HG02884 (cell line): ENCODE results near the gene RFX2.
"Not testable (repeated sequence)": the region's sequence is repeated elsewhere in the genome, so short reads cannot be mapped to it uniquely, and the experiment has no call there.

Experiments used
- ATAC-seq: cut with Tn5 transposase; IDR thresholded peaks from one replicate; pipeline ENCODE4 v1.9.1; 2021; ENCODE audit warnings: mild to moderate bottlenecking, moderate library complexity; ENCODE audit not compliant: unreplicated experiment

Gene RFX2

DNA sequence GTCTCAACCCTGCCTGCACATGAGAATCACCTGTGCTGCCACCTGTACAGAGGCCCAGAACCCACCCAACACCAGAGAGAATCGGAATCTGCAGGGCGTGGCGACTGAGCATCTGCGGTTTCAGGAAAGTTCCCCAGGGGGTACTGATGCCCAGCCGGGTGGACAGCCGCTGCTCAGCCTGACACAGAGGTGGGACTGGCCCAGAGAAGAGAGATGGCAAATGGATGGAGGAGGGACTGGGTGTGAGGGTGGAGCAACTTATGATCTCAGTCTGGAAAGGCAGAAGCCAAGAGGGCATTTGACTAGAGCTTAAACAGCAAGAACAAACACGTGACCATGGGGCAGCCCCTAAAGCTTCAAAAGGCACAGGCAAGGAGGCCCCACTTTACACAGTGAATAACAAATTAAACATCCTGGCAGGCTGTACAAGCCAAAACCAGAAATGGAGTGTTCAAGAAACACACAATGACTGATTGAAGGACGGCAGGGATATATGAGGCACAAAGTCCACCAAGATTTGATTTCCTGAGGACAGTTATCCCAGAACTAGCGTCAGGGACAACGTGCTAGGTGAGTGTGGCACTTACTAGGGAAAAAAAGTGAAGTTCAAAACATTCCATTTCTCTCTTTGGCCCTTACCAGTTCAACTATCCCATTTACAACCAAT lies 135.4 kb downstream of the RFX2 start:
- ATAC-seq = no peak

DNA sequence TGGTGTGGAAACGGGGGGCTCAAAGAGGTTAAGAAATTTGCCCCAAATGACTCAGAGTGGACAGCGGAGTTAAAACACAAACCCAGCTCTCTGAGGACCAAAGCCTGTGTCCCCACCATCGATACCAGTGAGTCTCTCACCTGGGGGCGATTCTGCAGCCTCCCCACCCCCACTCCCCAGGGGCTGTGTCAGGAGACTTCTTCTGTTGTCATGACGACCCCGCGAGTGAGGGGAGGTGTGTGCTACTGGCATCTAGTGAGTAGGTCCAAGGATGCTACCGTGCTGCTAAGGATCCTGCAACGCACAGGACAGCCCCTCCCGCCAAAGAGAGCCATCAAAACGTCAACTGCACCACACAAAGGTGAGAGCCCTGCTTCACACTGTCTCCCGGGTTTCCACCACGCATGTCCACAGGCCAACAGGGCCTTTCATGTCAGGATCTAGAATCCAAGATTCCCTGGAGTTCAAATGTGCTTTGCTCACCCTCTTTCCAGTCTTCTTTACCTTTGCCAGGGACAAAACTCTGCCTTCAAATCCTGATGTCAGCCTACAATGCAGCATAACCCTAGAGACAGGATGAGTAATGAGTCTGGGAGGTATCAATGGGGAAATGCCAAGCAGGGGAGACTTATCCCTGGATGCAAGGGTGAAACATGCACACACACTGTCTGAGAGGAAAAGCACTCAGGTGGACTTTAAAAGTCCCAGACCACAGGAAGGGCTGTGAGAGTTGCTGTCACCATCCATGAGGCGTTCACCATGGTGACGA lies 136.2 kb downstream of the RFX2 start:
- no peak for ATAC-seq

DNA sequence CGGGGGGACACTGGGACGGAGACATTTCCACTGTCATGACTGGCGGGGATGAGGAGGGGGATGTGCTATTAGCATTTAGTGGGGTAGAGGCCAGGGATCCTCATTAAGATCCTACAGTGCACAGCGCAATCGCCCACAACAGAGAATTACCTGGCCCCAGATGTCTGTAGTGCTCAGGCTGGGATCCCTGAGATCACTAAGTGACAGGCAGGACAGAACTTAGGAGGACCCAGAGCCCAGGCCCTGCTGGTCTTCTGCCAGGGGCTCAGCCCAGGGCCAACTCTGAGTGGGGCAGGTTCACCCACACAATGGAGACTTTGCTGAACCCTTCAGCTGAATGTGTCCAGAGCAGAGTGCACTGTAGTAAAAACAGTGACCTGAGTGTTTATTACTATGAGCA lies 136.9 kb downstream of the RFX2 start:
- ATAC-seq = no peak

DNA sequence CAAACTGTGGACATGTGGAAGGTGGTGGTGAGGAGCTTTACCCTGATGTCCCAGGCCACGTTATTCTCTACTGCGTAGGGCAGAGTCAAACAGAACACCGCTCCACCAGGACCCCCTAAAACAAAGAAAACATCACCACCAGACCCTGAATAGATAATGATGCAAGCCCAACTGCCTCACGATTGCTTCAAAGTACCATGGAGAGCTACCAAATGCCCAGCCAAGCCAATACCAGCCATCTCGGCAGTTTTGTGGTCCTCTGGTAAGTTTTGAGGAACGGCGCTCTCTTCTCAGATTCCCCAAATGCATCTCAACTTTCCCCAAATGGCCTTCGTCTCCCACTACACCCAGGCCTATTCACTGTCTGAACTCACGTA lies 138.0 kb downstream of the RFX2 start:
- no peak for ATAC-seq

DNA sequence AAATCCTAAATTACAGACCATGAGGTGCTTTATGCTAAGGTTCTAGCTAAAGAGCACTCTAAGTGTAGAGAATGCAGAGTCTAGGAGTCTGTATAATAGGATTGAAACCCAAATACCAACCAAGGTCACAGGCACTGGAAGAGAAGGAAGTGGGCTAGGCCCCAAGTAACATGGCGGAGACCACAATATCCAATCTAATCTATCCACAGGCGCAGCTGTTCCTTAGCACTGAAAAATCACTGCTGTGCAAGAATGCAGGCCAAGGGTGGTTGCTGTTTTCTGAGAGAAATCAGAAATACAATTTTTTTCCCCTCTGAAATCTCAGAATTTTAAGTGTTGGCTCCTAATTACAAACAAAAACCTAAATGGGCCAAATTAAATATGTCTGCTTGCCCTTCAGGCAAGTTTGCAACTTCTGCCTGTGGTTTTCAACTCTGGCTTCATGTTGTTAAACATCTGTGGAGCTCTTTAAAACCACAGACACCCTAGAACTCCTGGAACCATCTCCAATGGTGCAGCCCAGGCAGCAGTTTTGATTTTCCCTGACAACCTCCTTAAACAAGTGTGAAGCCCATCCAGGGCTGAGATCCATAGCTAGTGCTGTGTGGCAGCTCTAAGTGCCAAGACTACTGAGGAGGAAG lies 138.5 kb downstream of the RFX2 start:
- ATAC-seq = no peak

DNA sequence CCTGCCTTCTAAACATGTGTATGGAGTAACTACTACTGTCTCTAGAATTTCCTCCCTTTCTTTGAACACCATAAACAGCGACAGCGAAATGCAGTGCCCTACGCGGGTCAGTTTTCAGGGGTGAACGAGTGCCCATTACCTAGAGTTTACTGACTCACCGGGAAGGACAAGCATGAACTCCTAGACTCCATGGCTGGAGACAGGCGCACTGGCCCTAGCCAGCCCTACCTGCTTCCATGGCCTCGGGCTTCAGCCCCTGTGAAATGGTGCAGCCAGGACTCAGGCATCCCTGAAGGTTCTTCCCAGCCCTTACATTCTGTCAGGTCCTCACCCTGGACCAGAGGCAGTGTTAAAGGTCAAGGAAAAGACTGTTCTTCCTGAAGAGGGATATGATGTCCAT lies 140.8 kb downstream of the RFX2 start:
- ATAC-seq = no peak

DNA sequence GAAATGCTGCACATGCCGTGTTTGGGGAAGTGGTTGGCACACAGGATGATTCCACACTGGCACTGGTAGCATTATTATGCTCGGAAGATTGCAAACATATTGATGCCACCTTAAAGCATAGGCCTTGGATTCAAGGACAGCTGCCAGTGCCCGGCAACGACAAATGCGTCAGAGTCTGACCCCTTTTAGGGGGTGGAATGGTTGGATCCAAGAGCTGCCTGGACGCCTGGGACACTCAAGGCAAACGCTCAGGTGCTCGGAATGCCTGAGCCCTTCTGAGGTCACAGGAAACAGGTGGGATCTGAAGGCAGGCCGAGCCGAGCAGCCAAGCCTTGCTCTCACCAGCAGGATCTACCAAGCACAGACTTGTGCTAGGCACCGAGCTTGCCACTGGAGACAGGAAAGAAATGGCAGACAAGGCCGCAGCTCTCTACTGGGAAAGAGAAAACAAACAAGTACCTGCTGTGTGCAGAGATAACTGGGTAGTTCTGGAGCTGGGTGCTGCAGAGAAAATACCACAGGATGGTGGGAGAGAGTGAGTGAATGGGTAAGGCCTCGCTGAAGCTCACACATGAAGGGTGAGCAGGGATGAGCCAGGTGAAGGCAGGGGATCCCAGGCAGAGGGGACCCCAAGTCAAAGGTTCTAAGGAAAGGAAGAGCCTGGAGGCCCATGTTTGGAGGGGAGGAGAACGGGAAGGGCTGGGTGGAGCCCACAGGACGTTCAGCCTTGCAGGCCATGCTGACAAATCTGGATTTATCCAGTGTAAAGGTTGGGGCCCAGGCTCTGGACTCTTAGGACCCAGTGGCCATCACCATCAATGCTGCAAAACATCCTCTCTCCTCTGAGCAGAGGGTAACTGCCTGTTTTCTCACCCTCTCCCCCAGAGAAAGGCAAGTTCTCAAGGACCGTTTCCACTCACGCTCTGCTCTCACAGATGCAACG lies 141.6 kb downstream of the RFX2 start:
- no peak for ATAC-seq

DNA sequence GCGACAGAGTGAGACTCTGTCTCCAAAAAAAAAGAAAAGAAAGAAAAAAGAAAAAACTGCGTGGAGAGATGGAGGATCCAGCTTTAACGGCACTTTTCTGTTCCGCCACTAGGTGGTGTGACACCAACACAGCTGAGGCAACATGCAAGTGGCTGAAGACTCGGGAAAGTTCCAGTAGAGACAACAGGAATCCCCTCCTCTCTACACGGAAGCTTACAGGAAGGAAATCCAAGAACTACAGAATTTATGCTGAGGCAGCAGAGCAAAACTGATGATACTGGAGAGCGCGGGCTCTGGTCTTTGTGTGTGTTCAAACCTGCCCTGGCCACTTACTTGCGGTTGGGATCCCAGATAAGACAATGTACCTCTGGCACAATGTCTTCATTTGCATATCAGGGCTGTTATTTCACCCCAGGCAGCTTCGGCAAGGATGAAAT lies 142.3 kb downstream of the RFX2 start:
- ATAC-seq = no peak

DNA sequence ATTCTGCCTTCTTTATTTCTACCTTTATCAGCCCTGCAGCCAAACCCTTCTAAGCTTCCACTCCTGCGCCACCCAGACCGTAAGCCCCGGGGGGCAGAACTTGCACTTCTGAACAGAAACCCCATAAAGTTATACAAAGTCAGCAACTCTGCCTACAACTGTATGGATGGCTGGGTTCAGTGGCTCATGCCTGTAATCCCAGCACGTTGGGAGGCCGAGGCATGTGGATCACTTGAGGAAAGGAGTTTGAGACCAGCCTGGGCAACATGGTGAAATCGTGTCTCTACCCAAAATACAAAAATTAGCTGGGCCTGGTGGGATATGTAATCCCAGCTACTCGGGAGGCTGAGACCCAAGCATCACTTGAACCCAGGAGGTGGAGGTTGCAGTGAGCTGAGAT lies 142.7 kb downstream of the RFX2 start:
- no peak for ATAC-seq

DNA sequence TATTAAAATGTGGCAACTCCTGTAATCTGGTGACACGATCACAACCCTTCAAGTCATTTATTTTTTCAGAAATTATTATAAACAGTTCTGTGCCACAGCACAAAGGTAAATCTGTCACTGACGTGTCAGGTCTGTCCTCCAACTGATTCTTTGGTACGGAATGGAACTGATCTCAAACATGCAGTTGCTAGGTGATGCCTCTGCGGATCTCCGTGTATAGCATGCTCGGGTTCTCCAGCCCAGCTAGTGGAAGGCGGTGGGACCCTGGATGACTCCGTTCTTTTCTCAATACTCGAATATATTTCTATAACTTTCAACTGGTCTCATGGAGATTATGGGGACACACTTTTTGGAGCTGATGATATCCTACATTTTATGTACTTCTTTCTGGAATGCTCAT lies 143.4 kb downstream of the RFX2 start:
- no peak for ATAC-seq

DNA sequence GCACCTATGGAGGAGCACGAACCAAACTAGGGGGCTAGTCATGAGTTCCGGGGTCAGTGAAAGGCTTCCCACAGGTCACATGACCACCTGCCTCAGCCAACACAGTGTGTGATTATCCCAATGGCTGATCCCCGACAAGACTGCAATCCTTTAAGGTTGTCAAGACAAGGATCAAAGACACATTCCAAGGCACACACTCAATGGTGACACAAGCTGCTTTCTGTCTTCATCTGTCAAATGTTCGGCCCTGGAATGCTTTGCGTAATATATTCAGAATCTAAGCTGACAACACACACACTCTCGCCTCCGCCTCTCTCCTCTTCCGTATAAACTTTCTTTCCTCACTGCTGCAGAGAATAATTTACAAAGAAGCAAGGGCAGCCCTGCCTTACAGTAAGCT lies 144.1 kb downstream of the RFX2 start:
- no peak for ATAC-seq

DNA sequence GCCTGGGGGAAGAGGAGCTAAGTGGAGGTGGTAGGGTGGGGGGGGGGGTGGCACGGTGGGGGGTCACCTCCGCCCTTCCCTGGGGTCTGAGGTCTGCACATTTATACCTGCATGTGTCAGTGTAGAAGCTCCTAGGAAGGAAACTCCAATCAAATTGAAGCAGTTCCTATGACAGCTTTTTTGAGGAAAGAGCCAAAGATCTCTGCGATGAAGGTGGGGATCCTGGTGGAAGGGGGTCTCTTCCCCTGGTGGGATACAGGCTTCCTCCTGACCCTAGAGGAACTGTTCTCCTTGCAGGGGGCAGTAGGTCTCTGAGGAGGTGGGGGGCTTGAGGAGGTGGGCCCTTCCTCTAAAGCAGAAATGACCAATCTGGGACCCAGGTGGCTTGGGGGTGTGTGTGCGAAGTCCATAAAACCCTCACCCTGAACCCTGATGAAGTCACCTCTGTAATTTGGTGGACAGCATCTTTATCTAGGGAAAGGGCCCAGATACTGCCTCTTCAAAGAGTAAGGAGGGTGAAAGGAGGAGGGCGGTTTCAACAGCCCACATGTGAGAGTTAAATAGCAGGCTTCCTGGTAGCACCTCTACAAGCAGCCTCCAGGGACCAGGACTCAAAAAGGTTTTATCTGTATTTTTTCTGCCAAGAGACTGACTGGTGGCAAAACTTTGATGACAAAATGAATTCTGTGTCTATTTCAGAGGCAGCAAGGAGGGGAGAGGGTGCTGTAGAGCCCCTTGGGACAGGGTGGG lies 145.3 kb downstream of the RFX2 start:
- ATAC-seq = no peak

DNA sequence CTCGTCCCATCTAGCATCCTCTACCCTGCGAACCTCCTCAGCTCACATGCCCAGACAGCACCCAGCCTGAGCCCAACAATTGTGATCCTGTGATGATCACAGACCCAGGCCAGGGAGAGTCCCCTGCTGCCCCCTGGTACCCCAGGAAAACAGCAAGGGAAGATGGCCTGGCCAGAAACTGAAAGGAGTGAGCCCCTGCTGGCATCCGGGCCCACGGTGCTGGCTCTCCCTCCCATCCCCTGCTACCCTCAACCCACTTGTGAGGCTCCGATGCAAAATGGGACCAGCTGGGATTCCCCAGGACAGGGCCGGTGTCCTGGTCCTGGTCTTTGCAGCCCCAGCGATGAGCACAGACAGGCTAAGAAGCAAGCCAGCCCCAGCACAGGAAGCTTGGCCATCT lies 146.4 kb downstream of the RFX2 start:
- no peak for ATAC-seq

DNA sequence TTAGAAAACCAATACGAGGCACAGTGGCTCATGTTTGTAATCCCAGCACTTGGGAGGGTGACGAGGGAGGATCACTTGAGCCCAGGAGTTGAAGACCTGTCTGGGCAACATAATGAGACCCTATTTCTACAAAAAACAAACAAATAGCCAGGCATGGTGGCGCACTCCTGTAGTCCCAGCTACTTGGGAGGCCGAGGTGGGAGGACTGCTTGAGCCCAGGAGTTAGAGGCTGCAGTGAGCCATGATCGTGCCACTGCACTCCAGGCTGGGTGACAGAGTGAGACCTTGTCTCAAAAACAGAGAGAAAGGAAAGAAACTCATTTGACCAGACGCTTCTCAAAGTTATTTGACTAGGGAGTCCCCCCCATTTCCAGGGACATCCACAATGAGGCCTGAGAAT lies 147.0 kb downstream of the RFX2 start:
- not testable (repeated sequence) for ATAC-seq

DNA sequence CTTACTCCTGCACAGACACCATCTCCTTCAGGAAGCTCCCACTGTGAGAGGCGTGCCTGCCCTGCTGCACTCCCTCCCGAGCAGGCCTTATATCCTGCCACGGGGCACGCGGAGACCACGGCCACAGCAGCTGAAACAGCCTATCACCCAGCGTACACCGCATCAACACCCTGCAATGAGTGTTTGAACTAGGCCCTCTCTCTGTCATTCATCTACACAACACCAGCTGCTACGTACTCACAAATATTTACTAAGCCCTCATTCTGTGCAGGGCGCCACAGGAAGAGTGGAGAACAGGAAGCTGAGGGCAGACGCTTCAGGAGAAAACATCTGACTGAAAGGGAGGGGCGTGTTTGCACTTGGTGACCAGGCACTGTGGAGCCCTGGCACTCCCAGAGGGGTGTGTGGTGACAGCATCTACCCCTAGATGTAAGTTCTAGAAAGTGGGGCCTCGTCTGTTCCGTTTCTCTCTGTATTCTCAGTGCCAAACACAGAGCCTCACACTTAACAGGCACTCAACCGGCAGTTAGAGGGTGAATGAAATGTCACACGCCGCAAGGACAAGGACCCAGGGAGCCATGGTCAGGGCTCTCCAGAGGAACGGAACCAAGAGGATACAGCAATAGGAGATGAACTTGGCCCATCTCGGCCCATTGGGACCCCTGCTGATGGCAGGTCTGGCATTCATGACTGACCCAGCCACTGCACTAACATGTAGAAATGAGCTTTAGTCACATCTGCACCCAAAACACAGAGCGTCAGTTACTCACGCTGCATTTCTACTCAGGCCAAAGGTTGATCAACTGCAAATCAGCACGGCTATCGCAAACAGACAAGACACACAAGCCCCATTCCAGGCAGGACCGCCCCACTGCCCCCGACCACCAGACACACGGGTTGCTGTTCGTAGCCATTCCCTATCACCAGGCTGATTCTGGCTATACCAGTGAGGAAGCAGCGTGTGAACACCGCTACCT lies 148.0 kb downstream of the RFX2 start:
- no peak for ATAC-seq

DNA sequence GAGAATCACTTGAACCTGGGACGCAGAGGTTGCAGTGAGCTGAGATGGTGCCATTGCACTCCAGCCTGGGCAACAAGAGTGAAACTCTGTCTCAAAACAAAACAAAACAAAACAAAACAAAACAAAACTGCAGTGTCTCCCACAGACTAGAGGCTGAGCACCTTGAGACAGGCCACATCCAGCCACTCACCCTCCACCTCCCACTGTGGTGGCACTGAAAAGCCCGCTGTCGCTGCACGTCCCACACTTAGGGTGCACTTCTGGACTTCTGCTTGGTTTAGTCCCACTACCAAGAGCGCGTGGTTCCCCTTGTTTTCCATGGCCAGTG lies 148.7 kb downstream of the RFX2 start:
- ATAC-seq = not testable (repeated sequence)

DNA sequence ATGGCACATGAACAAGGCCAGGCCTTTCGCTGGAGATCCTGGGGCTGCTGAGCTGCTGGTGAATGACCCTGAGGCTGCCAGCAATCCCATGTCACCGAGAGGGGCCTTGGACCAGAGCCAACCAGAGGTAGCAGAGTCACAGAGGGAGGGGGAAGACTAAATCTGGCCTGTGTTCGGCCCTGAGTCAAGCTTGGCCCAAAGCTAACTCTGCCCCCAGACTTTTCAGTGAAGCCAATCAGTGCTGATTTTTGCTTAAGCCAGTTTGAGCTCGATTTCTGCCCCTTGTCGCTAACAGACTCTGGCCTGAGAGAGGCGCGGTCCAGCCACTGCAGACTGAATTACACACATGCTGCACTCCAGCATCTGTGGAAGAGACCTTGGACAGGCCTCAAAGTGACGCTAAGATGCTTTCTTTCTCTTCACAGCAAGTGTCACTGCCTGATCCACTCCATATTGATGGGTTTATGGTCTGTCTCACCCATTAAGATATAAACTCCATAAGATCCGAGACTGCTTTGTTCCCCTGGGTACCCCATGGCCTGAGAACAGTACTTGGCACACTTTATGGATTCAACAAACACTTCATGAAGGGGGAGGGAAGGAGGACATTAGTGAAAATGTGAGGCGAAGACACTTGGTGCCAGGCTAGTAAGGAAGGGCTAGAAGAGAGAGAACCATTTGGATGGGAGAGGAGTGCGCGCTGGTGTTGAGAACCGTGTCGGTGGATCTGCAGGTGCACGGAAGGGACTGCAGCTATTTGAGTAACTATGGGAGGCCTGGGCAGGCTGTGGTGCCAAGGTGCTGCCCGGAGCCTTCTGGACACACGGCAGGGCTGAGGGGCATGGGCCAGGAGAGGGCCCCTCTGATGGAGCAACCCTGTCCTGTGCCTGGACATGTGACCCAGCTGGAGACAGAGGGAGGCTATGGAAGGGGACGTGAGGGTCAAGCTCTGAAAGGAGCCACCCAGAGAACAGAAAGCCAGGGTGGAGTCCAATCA lies 150.0 kb downstream of the RFX2 start:
- ATAC-seq = no peak
